IPS DF 6.9 (cell line): ENCODE data around the gene HMCES.
A peak's percentile ranks its signal among the peaks of the same experiment; 100 is the strongest.

Experiments
- DNase-seq: peaks from one replicate; pipeline ENCODE4 v3.0.0-alpha.2; 2013; ENCODE audit warnings: low read depth, low spot score
- H3K27ac ChIP-seq: one replicate; pipeline ENCODE4 v1.5.1; 2013; ENCODE audit warnings: low read length, control low read depth
- H3K27me3 ChIP-seq: 2 replicates; pipeline ENCODE4 v1.6.1; 2013; ENCODE audit warnings: mild to moderate bottlenecking, low read length; ENCODE audit not compliant: control insufficient read depth, insufficient read depth
- H3K36me3 ChIP-seq: 2 replicates; pipeline ENCODE4 v1.6.1; 2013; ENCODE audit warnings: low read length; ENCODE audit not compliant: control insufficient read depth, insufficient read depth
- H3K4me1 ChIP-seq: 2 replicates; pipeline ENCODE4 v1.6.1; 2013; ENCODE audit warnings: low read length; ENCODE audit not compliant: control insufficient read depth, insufficient read depth
- H3K4me3 ChIP-seq: 2 replicates; pipeline ENCODE4 v1.5.1; 2013; ENCODE audit warnings: mild to moderate bottlenecking, low read length
- H3K9me3 ChIP-seq: 2 replicates; pipeline ENCODE4 v1.6.1; 2013; ENCODE audit warnings: low read length, inconsistent platforms; ENCODE audit not compliant: control insufficient read depth, insufficient read depth
- WGBS: extraction: QIAGEN DNeasy Blood & Tissue Kit; methylation state at CpG from one replicate; pipeline ENCODE4 v1.1.7; 2013; ENCODE audit warnings: mixed read lengths, missing lambda C conversion rate; ENCODE audit not compliant: insufficient read length, insufficient coverage; 5-methylcytosine and 5-hydroxymethylcytosine counted together

The HMCES gene

DNA sequence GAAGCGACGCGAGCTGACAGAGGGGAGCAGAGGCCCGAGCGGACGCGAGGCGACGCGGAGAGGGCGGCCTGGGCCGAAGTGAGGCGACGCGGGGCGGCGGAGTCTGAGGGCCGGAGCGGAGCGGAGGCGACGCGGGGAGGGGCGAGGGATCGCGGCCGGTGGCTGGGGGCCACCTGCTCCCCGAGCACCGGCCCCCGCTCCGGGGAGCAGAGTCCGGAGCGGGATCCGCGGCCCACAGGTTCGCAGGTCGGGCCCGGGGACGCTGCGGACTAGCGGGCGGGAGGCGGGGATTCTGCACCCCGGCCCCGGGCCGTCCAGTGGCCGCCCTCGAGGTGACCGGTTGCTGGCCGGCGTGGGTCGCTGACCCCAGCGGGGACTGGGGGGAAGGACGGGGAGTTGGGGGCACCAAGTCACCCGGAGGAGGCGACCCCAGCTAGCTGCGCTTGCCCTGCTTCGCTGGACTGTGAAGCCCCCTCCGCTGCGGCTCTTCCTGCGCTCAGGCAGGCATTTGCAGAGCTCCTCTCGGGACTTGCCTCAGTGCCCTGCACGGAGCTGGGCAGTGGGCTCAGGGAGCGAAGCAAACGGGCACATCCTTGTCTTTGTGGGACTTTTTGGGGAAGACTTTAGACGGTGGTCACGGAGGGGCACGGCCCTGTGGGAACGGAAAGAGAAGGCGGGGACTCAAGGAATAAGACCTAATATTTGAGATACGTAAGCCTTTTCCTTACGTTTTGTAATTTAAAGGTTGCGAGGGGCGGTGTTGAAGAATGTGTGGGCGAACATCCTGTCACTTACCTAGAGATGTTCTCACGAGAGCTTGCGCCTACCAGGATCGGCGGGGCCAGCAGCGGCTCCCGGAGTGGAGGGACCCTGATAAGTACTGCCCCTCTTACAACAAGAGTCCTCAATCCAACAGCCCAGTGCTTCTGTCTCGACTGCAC is 566 bp downstream of the HMCES start:
- Histone ChIP-seq H3K4me1 (peaks cover 2% of the 10 kb centered on the region; the same call in 1 of the 2 replicates), H3K36me3 (peaks cover 13% of the 10 kb centered on the region), H3K27ac (no peak overlapping the region), H3K4me3 (peak overlapping the region; percentile 57), H3K9me3 (no peaks in the 10 kb centered on the region), H3K27me3 (no peaks in the 10 kb centered on the region)
- no peak for DNase-seq
- WGBS, result no CpG with 5 or more reads among the region's 82 CpGs

DNA sequence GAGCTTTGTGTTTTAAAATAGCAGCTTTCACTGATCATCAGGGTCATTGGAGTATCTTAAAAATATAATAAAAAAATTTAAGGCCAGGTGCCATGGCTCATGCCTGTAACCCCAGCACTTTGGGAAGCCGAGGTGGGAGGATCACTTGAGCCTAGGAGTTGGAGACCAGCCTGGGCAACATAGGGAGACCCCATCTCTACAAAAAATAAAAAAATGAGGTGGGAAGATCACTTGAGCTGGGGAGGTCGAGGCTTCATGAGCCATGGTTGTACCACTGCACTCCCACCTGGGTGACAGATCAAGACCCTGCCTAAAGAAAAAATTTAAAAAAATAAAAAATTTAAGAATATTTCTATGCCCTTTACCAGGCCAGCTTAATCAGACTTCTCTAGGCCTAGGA is 1.5 kb downstream of the HMCES start:
- no CpG with 5 or more reads among the region's 2 CpGs for WGBS
- Histone ChIP-seq H3K27ac (no peak overlapping the region), H3K4me1 (peaks cover 2% of the 10 kb centered on the region; the same call in 1 of the 2 replicates)

DNA sequence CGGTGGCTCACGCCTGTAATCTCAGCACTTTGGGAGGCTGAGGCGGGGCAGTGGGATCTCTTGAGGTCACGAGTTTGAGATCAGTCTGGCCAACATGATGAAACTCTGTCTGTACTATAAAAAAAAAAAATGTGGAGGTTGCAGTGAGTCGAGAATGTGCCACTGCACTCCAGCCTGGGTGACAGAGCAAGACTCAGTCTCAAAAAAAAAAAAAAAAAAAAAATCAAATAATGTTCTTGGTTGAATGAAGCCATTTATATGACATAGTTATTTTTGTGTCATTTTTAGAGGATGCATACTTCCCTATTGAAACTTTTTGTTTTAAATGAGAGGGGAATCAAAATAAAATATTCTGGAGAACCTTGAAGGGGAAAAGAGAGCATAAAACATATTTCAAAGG is 3.1 kb downstream of the HMCES start:
- Histone ChIP-seq H3K4me1 (peaks cover 2% of the 10 kb centered on the region; the same call in 1 of the 2 replicates), H3K27ac (no peak overlapping the region), H3K4me3 (no peak overlapping the region), H3K36me3 (peaks cover 4% of the 10 kb centered on the region), H3K27me3 (no peaks in the 10 kb centered on the region), H3K9me3 (no peaks in the 10 kb centered on the region)
- WGBS, result no CpG with 5 or more reads among the region's 5 CpGs
- no peak for DNase-seq

More for the DNA sequence above, 1.5 kb downstream of the HMCES start:
- no peak overlapping the region for H3K4me3 ChIP-seq
- H3K36me3 ChIP-seq, result peaks cover 5% of the 10 kb centered on the region
- H3K27me3 ChIP-seq, result no peaks in the 10 kb centered on the region
- no peaks in the 10 kb centered on the region for H3K9me3 ChIP-seq
- no peak for DNase-seq

DNA sequence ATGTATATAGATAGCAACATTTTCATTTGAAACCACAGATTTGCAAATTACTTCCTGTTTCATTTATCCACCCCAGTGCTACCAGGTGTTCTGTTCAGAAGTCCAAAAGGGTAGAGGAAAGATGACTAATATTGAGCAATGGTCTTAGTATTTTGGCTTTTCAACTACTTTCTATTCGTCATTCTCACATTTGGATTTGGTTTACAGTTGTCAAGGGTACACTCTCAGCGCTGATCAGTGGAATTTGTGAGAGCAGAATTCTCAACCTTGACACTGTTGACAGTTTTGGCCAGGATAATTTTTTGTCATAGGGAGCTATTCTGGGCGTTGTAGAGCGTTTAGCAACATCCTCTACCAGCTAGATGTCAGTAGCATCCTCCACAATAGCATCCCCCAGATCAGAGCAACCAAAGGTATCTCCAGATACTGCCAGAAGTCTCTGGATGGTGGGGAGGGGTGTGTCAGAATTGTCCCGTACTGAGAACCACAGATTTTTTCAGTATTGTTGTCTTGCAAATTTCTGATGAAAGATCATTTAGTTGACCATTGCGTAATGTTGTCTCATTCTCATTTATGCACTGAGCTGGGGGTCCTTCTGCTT is 4.2 kb downstream of the HMCES start:
- Histone ChIP-seq H3K4me1 (peaks cover 2% of the 10 kb centered on the region; the same call in 1 of the 2 replicates), H3K36me3 (no peaks in the 10 kb centered on the region), H3K27ac (no peak overlapping the region), H3K4me3 (no peak overlapping the region), H3K9me3 (no peaks in the 10 kb centered on the region), H3K27me3 (no peaks in the 10 kb centered on the region)
- DNase-seq, result no peak
- no CpG with 5 or more reads among the region's 6 CpGs for WGBS

DNA sequence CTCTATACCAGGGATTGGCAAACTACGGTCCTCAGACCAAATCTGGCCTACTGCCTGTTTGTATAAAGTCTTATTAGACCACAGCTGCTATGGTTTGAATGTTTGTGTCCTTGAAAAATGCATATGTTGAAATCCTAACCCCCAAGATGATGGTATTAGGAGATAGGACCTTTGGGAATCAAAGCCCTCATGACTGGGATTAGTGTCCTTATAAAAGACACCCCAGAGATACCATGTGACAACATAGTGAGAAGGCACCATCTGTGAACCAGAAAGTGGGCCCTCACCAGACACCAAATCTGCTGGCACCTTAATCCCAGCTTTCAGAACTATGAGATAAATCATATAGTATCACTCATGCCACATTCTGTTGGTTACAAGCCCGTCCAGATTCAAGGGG is 7.4 kb downstream of the HMCES start:
- no peaks in the 10 kb centered on the region; the same call in 1 of the 2 replicates for H3K36me3 ChIP-seq
- no CpG with 5 or more reads among the region's 2 CpGs for WGBS
- no peak for DNase-seq
- no peak overlapping the region for H3K27ac ChIP-seq
- no peaks in the 10 kb centered on the region for H3K4me1 ChIP-seq
- H3K4me3 ChIP-seq, result no peak overlapping the region
- H3K27me3 ChIP-seq, result no peaks in the 10 kb centered on the region
- no peaks in the 10 kb centered on the region for H3K9me3 ChIP-seq

DNA sequence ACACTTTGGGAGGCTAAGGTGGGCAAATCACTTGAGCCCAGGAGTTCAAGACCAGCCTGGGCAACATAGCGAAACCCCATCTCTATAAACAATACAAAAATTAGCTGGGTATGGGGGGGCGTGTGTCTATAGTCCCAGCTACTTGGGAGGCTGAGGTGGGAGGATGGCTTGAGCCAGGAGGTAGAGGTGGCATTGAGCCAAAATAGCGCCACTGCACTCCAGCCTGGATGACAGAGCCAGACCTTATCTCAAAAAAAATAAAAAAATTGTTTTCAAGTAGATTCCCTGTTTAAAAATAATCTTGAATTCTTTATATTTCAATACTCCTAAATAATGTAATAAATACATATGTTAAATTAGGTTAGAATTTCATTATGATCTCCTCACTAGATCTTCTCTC is 9.8 kb downstream of the HMCES start:
- Histone ChIP-seq H3K27me3 (no peaks in the 10 kb centered on the region), H3K27ac (no peak overlapping the region), H3K9me3 (no peaks in the 10 kb centered on the region), H3K4me1 (no peaks in the 10 kb centered on the region), H3K4me3 (no peak overlapping the region), H3K36me3 (peaks cover 2% of the 10 kb centered on the region; the same call in 1 of the 2 replicates)
- no peak for DNase-seq
- WGBS, result no CpG with 5 or more reads among the region's 3 CpGs

DNA sequence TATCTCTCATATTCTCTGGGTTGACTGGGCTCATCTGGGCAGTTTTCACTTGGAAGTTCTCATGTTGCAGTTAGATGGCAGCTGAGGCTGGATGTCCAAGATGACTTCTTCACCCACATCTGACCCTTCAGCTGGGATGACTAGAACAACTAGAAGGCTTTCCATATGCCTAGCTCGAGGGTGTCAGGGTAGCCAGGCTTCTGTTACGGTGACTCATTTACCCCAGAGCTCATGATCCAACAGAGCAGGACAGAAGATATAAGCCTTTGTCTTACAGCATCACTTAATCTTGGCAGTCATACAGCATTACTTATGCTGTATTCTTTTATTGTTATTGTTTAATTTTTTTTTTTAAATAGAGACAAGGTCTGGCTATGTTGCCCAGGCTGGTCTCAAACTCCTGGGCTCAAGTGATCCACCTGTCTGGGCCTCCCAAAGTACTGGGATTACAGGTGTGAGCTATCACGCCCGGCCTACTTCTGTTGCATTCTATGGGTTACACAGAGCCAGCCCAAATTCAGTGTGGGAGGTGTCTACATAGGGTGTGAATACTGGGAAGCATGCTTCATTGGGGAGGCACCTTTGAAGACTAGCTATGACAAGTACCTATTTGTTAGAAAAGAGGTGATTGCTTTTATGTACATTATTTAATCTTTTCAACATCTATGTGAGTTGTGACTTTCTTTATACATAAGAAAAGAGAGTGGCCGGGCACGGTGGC is 10.7 kb downstream of the HMCES start:
- WGBS, result no CpG with 5 or more reads among the region's 6 CpGs
- Histone ChIP-seq H3K27me3 (no peaks in the 10 kb centered on the region), H3K36me3 (peaks cover 2% of the 10 kb centered on the region; the same call in 1 of the 2 replicates), H3K27ac (no peak overlapping the region), H3K9me3 (no peaks in the 10 kb centered on the region), H3K4me3 (no peak overlapping the region), H3K4me1 (no peaks in the 10 kb centered on the region)
- DNase-seq, result no peak

DNA sequence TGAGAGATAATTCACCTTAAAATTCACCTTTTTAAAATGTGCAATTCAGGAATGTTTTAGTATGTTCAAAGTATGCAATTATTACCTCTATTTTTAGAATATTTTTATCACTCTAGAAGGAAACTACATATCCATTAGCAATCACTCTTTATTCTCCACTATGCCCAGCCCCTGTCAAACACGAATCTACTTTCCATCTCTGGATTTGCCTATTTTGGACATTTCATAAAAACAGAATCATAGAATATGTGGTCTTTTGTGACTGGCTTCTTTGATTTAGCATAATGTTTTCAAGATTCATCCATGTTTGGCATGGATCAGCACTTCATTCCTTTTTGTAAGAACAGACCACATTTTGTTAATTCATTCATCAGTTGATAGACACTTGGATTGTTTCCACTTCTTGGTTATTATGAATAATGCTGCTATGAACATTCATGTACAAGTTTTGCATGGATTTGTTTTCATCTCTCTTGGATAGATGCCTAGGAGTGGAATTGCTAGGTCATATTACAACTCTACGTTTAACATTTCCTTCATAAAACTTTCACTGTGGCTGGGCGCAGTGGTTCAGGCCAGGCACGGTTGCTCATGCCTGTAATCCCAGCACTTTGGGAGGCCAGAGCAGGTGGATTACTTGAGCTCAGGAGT is 12.7 kb downstream of the HMCES start:
- H3K4me3 ChIP-seq, result no peak overlapping the region
- no peaks in the 10 kb centered on the region for H3K9me3 ChIP-seq
- no CpG with 5 or more reads among the region's 4 CpGs for WGBS
- DNase-seq, result no peak
- no peaks in the 10 kb centered on the region for H3K27me3 ChIP-seq
- no peak overlapping the region for H3K27ac ChIP-seq
- H3K36me3 ChIP-seq, result peaks cover 2% of the 10 kb centered on the region; the same call in 1 of the 2 replicates
- H3K4me1 ChIP-seq, result no peaks in the 10 kb centered on the region

DNA sequence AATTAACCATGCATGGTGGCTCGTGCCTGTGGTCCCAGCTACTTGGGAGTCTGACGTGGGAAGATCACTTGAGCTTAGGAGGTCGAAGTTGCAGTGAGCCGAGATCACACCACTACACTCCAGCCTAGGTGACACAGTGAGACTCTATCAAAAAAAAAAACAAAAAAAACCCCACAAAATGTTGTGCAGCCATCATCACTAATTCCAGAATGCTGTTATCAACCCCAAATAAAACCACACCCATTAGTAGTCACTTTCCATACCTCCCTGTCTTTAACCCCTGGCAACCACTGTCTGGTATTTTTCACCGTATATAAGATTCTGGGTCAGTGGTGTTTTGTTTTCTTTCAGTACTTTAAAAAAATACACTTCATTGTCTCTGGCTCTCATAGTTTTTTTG is 16.6 kb downstream of the HMCES start:
- H3K27me3 ChIP-seq, result no peaks in the 10 kb centered on the region
- H3K36me3 ChIP-seq, result peaks cover 5% of the 10 kb centered on the region; the same call in 1 of the 2 replicates
- H3K4me1 ChIP-seq, result no peaks in the 10 kb centered on the region
- no peak overlapping the region for H3K27ac ChIP-seq
- DNase-seq, result no peak
- H3K4me3 ChIP-seq, result no peak overlapping the region
- no CpG with 5 or more reads among the region's 5 CpGs for WGBS
- H3K9me3 ChIP-seq, result no peaks in the 10 kb centered on the region
